IPS-18c (cell line): Measurements from ENCODE around the gene CBX2.

Experiments used
- H3K4me3 ChIP-seq: 2 replicates; pipeline ENCODE4 v1.7.0; 2013; ENCODE audit warnings: low read depth, mild to moderate bottlenecking, low read length, moderate library complexity; ENCODE audit not compliant: insufficient read depth
- H3K9me3 ChIP-seq: one replicate; pipeline ENCODE4 v1.6.1; 2013; ENCODE audit warnings: mild to moderate bottlenecking, low read length, moderate library complexity; ENCODE audit not compliant: control insufficient read depth, insufficient read depth

The CBX2 gene

DNA sequence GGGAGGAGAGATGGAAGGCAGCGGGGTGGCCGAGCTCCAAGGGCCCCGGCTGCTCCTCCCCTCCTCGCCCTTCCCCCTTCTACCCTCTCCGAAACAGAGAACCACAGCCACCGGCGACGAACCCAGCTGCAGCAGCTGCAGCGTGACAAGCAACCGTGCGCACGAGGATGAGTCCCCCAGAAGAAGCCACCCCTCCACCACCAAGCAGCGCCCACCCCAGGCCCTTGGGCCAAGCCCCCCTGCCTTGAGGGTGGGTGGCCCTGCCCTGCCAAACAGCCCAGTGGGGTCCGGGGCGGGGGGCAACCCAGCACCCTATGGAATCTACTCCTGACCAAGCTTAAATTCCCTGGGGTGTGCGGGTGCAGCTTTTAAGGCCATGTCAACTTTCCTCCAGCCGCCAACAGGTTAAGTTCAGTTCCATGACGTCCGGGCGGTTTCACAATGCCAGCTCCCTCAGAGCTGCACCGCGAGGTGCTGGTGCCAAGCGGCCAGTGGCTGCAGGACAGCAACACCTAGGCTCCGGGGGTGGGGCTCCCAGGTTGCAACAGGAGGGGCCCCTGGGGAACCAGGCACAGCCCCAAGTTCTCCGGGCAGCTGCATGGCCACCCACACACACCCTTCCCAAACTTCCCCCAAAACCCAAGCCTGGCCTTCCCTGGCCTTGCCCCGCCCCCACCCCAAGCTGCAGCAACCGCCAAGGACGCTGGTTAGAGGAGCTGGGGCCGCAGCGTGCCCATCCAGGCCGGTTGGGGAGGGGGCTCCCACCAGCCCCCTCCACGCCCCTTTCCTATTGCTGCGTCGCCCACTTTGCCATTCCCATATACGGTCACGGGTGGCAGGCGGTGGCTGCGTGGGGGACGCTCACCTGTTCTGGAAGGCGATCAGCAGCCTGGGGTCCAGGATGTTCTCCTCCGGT lies 59.3 kb downstream of the CBX2 start:
- Histone ChIP-seq H3K4me3 (peak overlapping the region; percentile 59), H3K9me3 (peaks cover 3% of the 10 kb centered on the region)
